HAP-1 (cell line): Measurements from ENCODE around the gene IFNG.

Source experiments
- DNase-seq, 2 experiments: peaks; one replicate each; pipeline ENCODE4 v3.0.0-alpha.2; 2016 to 2020; ENCODE audit warnings: low spot score in 2 of 2
- H3K27me3 ChIP-seq: fragments of 250-450 bp; sonication (Bioruptor Pico); 2 replicates; pipeline ENCODE4 v1.5.1; 2020; ENCODE audit warnings: low read depth, mild to moderate bottlenecking, moderate library complexity
- H3K36me3 ChIP-seq: fragments of 250-450 bp; sonication (Bioruptor Pico); replicated peaks from 2 replicates; pipeline ENCODE4 v1.5.1; 2020; ENCODE audit warnings: mild to moderate bottlenecking
- H3K4me1 ChIP-seq: fragments of 250-450 bp; sonication (Bioruptor Pico); 2 replicates; pipeline ENCODE4 v1.5.1; 2020; ENCODE audit warnings: mild to moderate bottlenecking
- H3K4me3 ChIP-seq: fragments of 250-450 bp; sonication (Bioruptor Pico); 2 replicates; pipeline ENCODE4 v1.5.1; 2020; ENCODE audit warnings: mild to moderate bottlenecking, moderate library complexity
- H3K9me3 ChIP-seq: fragments of 250-450 bp; sonication (Bioruptor Pico); 2 replicates; pipeline ENCODE4 v1.5.1; 2020; ENCODE audit warnings: mild to moderate bottlenecking, moderate library complexity
- in situ Hi-C: fragments of 300-500 bp; cut with MboI; formaldehyde crosslinking; loops from 3 replicates; pipeline ENCODE4 v1.14.3; 2020; ENCODE audit warnings: low sequenced_read_pairs, inconsistent platforms, mixed read lengths

IFNG gene

DNA sequence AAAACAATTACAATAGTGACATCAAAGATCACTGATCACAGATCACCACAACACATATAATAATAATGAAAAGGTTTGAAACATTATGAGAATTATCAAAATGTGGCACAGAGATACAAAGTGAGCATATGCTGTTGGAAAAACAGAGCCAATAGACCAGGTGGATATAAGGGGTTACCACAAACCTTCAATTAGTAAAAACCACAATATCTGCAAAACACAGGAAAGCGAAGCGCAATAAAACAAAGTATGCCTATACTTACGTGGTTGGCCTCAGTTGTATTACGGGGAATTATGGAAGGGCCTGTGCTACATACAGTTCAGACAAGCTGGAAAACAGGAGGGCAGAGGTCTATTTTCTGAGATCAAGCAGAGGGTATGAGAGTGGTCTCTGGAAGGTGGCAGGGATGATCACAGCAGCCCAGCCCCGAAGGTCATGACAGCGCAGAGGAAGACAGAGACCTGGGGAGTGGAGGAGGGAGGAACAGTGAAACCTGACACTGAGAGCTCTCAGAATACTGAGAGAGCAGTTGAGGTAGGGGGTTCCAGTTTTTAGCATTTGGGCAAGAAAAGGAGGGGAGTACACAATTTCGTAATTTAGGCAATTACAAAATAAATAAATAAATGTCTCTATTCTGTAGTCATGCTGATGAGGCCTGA, 41.3 kb downstream of the IFNG start:
- no peaks in the 10 kb centered on the region; the same call in none of the 2 replicates for H3K27me3 ChIP-seq
- in situ Hi-C loops: no loop called here
- DNase-seq: no peak
- no peaks in the 10 kb centered on the region for H3K36me3 ChIP-seq
- H3K9me3 ChIP-seq: no peaks in the 10 kb centered on the region
- H3K4me1 ChIP-seq: no peaks in the 10 kb centered on the region
- no peak overlapping the region for H3K4me3 ChIP-seq

GRCh38 chr12:68117661-68118060, 41.9 kb downstream of the IFNG start:
- no peaks in the 10 kb centered on the region for H3K4me1 ChIP-seq
- DNase-seq: no peak
- no peaks in the 10 kb centered on the region for H3K9me3 ChIP-seq
- in situ Hi-C loops: no loop called here
- H3K4me3 ChIP-seq: no peak overlapping the region
- H3K27me3 ChIP-seq: no peaks in the 10 kb centered on the region; the same call in none of the 2 replicates
- no peaks in the 10 kb centered on the region for H3K36me3 ChIP-seq

- Histone ChIP-seq H3K9me3 (no peaks in the 10 kb centered on the region), H3K36me3 (no peaks in the 10 kb centered on the region), H3K4me3 (no peak overlapping the region), H3K4me1 (no peaks in the 10 kb centered on the region), H3K27me3 (no peaks in the 10 kb centered on the region; the same call in 1 of the 2 replicates)
- in situ Hi-C loops: no loop called here
- no peak for DNase-seq
Observed at GRCh38 chr12:68115281-68115680, 44.3 kb downstream of the IFNG start.

DNA sequence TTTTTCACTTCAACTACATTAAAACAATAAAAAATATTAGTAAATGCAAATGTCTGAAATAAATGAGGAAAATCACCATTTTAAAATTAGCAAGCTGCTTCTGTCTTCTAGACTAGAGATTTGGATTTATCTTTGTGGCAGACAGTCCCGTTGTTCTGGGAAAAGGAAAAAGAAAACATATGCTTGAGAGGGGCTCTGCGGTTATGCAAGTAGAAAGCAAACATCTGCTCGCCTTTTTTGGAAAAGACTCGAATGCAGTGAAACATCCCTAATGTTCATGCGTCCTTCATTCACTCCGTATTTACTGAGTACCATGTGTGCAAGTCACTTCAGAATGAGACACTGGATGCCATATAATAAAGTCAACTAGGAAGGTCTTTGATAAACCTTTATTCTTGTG, 44.9 kb downstream of the IFNG start:
- no peaks in the 10 kb centered on the region; the same call in 1 of the 2 replicates for H3K27me3 ChIP-seq
- H3K9me3 ChIP-seq: no peaks in the 10 kb centered on the region
- H3K4me3 ChIP-seq: no peak overlapping the region
- H3K4me1 ChIP-seq: no peaks in the 10 kb centered on the region
- no peak for DNase-seq
- H3K36me3 ChIP-seq: no peaks in the 10 kb centered on the region
- in situ Hi-C loops: no loop called here

DNA sequence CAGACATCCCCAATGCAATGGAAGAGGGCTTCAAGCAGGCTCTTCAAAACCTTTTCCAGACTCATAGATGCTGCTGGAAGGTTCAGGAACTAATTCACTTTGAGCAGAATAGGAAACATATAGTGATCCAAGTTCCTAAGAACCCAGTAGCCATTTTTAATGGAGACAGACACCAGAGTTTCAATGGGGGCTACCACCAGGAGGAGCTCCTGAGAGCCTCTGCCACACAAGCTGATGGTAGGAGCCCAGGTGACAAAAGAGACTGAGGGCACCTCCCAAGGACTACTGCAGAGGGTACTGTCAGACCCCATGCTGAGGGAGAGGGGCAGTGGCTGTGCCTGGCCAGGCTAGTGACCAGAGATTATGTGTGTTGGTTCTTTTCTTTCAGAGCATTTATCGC, 45.9 kb downstream of the IFNG start:
- Histone ChIP-seq H3K4me1 (no peaks in the 10 kb centered on the region), H3K27me3 (no peaks in the 10 kb centered on the region), H3K36me3 (no peaks in the 10 kb centered on the region), H3K4me3 (no peak overlapping the region), H3K9me3 (no peaks in the 10 kb centered on the region)
- peak in 1 of 2 experiments; percentile 39 for DNase-seq
- in situ Hi-C loops: no loop called here

DNA sequence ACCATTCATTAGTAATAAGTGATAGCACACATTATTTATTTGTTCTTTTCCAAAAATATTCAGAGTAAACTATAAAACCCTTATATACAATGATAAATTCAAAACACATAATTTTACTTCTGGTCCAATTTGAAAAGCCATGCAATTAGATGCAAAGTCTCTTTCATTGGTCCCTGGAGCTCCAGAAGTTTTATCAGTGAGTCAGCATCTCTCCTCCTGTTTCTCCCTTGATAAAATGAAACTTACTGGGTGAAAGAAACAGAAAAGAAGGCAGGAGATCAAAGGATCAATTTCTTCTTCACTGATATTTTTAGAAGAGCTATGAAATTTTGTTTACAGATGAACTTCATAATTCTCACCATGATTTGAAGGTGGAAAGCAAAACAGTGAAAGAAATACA, 47.5 kb downstream of the IFNG start:
- Histone ChIP-seq H3K27me3 (no peaks in the 10 kb centered on the region), H3K4me3 (no peak overlapping the region), H3K36me3 (no peaks in the 10 kb centered on the region), H3K4me1 (no peaks in the 10 kb centered on the region), H3K9me3 (no peaks in the 10 kb centered on the region)
- in situ Hi-C loops: no loop called here
- DNase-seq: no peak

GRCh38 chr12:68109444-68110217, 49.9 kb downstream of the IFNG start:
- no peak for DNase-seq
- in situ Hi-C loops: no loop called here
- H3K4me3 ChIP-seq: no peak overlapping the region

GRCh38 chr12:68109001-68109400, 50.5 kb downstream of the IFNG start:
- Histone ChIP-seq H3K9me3 (no peaks in the 10 kb centered on the region), H3K4me3 (no peak overlapping the region), H3K27me3 (no peaks in the 10 kb centered on the region), H3K4me1 (no peaks in the 10 kb centered on the region), H3K36me3 (no peaks in the 10 kb centered on the region)
- in situ Hi-C loops: no loop called here
- DNase-seq: no peak

More at GRCh38 chr12:68109444-68110217, 49.9 kb downstream of the IFNG start:
- Histone ChIP-seq H3K36me3 (no peaks in the 10 kb centered on the region), H3K4me1 (no peaks in the 10 kb centered on the region), H3K27me3 (no peaks in the 10 kb centered on the region), H3K9me3 (no peaks in the 10 kb centered on the region)

GRCh38 chr12:68106660-68107059, 52.9 kb downstream of the IFNG start:
- Histone ChIP-seq H3K4me3 (no peak overlapping the region), H3K27me3 (no peaks in the 10 kb centered on the region), H3K9me3 (no peaks in the 10 kb centered on the region), H3K36me3 (no peaks in the 10 kb centered on the region), H3K4me1 (no peaks in the 10 kb centered on the region)
- DNase-seq: no peak
- in situ Hi-C loops: no loop called here

DNA sequence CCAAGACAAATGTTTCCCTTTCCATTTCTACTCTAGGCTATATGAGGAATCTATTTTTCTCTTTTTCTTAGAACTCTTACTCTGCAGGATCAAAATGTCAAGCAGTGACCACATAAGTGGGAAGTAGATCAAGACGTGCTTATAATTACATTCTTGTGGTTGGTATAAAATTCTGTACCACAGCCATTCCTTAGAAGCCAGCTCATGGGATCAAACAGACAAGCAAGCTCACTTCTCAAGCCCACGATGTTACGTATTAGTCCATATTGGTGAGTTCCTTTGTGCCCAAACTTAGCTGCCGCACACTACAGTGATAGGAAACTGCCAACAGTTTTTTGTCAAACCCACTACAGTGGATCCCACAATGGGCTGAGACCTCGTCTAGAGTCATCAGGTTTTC, 53.4 kb downstream of the IFNG start:
- Histone ChIP-seq H3K4me1 (no peaks in the 10 kb centered on the region), H3K9me3 (no peaks in the 10 kb centered on the region), H3K4me3 (no peak overlapping the region), H3K27me3 (no peaks in the 10 kb centered on the region), H3K36me3 (no peaks in the 10 kb centered on the region)
- DNase-seq: no peak
- in situ Hi-C loops: no loop called here
